ENCODE results near the gene CARD10. TPM values are rescaled to one million over a fixed set of nuclear protein-coding genes. Genes with fewer than 3 reads are reported as not detected.
"Not testable (repeated sequence)": the region's sequence is repeated elsewhere in the genome, so short reads cannot be mapped to it uniquely, and the experiment has no call there.

Gene CARD10
- total RNA-seq, 2 experiments from 2014 or later, result 0.29 TPM; not detected in 1

- CTCF ChIA-PET, result interaction anchor here (0.7 to 2.7 kb wide), 6 partner anchors 12 to 1604 kb away, joined by 3 to 7 read pairs (median 4); partner anchors contain the start of gene GGA1
- POLR2A ChIA-PET, result interaction anchor here (0.5 to 1.0 kb wide), 3 partner anchors 27 to 465 kb away, joined by 3 read pairs; partner anchors contain the start of genes GGA1, MPST and TST
These were observed 34.5 kb downstream of the CARD10 start for GRCh38 chr22:37484480-37485394.

DNA sequence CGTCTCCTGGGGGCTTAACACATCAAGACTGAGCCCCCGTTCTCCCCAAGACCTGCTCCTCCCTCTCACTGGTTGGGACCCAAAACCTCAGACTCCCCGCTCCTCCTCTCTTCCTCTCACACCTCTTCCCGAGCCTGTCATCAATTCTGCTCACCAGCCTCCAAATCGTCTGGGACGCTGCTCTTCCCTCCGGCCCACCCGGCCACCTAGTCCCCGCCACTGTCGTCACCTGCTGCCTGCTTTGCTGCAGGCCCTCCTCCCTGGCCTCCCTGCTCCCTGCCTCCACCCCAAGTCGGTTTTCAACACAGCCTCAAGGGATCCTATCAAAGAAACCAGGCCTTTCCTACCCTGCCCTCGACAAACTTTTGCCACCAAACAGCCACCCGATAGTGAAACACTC, 36.2 kb downstream of the CARD10 start:
- CTCF ChIA-PET, result interaction anchor here (0.8 kb wide), 1 partner anchor 11 kb away, joined by 5 read pairs; no protein-coding TSS in a partner anchor
- POLR2A ChIA-PET, result no interaction called here

GRCh38 chr22:37482244-37482643, 37.0 kb downstream of the CARD10 start:
- ChIA-PET CTCF (interaction anchor here (0.8 kb wide), 1 partner anchor 10 kb away, joined by 5 read pairs; no protein-coding TSS in a partner anchor), POLR2A (no interaction called here)

DNA sequence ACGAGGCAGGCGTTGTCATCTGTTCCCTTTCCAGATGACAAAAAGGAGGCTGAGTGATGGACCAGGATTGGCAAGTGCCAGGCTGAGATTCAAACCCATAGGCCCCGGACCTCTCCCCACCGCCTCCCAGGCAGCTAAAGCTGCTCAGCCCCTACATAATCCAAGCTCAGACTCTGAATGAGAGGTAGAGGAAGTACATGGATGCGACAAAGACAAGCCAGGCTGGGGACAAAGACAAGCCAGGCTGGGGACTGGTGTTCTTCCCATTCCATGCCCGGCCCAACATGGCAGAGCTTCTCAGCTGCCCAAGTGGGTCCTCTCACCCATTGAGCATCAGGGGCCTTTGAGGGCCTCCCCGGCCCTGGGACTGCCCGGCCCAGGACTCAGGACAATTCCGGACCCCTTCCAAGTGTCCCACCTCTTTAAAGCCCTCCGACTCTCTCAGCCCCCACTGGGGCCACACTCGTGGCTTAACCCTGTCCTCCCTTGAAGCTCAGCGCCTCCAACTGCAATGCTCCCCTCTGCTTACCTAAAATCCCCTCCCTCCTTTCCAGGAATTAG, 37.8 kb downstream of the CARD10 start:
- ChIA-PET CTCF (interaction anchor here (1.0 to 1.4 kb wide), 2 partner anchors 9 to 165 kb away, joined by 3 to 4 read pairs; no protein-coding TSS in a partner anchor), POLR2A (no interaction called here)

DNA sequence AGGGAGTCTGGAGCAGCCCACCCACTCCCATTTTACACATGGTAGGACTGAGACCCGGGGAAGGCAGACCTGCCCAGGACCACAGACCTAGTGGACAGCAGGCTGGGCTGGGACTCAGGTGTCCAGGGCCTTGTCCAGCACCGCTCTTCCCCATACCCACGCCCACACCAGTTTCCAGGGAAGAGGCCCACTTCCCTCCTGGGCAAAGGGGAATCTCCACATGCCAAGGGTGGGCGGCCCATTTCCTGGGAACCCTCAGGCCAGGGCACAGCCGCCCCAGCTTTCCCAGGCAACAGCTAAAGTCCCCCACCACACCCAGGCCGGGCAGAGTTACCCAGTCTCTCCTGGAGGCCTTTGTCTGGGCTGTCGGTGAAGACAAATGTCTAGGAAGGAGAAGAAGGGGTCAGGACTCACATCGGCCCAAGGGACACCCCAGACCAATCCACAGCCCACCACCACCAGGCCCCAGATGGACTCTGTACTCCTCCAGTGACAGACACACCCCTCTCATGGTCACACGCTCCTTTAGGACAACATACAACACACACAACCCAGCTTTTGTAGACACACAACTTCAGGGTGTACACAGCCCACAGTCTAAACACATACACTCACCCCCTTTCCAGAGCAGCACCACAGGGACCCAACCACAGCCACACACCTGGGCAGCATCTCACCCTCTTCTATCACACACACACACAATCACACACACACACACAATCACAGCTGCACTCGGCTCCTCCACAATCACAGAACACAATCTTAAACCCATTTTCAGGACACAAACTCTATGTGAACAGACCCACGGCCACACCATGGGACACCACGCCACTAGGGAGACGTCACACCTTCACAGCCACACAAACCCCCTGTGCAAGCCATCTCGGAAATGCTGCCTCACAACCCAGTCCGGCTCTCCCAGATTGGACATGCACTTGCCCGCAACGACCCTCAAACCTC, 38.5 kb downstream of the CARD10 start:
- ChIA-PET POLR2A (no interaction called here), CTCF (interaction anchor here (1.0 to 1.4 kb wide), 2 partner anchors 8 to 164 kb away, joined by 3 to 4 read pairs; no protein-coding TSS in a partner anchor)

GRCh38 chr22:37479196-37479595, 40.0 kb downstream of the CARD10 start:
- POLR2A ChIA-PET, result no interaction called here
- CTCF ChIA-PET, result interaction anchor here (0.6 kb wide), 1 partner anchor 12 kb away, joined by 4 read pairs; no protein-coding TSS in a partner anchor

GRCh38 chr22:37476389-37477329, 42.6 kb downstream of the CARD10 start:
- ChIA-PET POLR2A (no interaction called here), CTCF (no interaction called here)

DNA sequence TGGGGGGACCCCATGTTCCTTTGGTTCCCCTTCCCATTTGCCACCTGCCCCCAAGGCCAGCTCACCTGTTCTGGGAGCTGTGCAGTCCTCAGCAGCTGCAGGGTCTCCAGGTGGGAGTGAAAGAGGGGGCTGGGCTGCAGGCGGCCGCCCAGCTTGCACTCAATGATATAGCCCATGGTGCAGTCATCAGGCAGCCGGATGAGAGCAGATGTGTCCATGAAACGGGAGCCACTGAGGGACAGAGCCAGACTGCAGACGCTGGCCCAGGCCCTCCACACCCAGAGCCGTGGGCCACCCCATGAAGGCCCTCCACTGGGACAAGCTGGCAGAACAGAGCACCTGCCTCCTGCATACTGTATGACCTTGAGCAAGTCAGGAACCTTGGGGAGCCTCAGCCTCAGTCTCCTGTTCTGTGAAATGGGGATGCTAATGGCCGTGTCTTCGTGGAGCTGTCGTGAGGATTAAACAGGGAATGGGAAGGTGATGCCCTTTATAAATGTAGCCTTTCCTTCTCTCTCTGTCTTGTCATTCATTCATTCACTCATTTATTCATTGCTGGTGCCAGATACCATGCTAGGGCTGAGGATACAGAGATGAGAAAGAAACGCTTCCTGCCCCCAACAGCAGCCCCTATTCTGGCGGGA, 44.6 kb downstream of the CARD10 start:
- CTCF ChIA-PET, result interaction anchor here (0.5 to 2.1 kb wide), 2 partner anchors 23 to 158 kb away, joined by 3 to 5 read pairs; no protein-coding TSS in a partner anchor
- POLR2A ChIA-PET, result no interaction called here

- CTCF ChIA-PET, result interaction anchor here (0.9 to 2.1 kb wide), 7 partner anchors 8 to 157 kb away, joined by 3 to 8 read pairs (median 5); partner anchors contain the start of gene MFNG
- POLR2A ChIA-PET, result no interaction called here
These were observed 45.7 kb downstream of the CARD10 start for GRCh38 chr22:37473437-37473946.

DNA sequence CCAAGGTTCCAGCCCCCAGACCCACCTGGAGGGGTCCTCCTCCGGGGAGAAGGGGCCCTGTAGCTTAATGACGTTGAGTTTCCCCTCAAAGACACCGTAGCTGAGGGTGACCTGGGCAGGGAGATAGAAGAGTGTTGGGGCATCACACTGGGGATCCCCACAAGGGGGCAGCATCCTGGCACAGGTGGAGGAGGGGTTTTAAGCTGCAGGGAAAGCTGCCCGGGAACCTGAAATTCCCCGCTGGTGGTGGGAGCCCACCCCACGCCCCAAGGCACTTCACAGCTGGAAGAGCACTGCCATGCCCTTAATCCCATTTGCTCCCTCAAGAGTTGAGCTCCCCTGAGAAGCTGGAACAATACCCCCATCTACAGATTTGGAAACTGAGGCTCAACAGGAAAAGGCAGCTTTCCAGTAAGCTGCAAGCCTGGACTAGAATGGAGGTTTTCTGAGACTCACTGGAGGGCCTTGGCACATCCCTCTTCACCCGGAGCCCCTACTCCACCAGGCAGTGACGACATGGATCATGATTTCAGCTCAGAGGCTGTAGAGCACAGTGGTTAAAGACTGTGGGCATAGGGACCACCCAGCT, 46.7 kb downstream of the CARD10 start:
- ChIA-PET POLR2A (interaction anchor here (0.6 kb wide), 1 partner anchor 17 kb away, joined by 3 read pairs; no protein-coding TSS in a partner anchor), CTCF (interaction anchor here (0.5 to 1.8 kb wide), 13 partner anchors 9 to 629 kb away, joined by 3 to 8 read pairs (median 4); partner anchors contain the start of gene MFNG)

DNA sequence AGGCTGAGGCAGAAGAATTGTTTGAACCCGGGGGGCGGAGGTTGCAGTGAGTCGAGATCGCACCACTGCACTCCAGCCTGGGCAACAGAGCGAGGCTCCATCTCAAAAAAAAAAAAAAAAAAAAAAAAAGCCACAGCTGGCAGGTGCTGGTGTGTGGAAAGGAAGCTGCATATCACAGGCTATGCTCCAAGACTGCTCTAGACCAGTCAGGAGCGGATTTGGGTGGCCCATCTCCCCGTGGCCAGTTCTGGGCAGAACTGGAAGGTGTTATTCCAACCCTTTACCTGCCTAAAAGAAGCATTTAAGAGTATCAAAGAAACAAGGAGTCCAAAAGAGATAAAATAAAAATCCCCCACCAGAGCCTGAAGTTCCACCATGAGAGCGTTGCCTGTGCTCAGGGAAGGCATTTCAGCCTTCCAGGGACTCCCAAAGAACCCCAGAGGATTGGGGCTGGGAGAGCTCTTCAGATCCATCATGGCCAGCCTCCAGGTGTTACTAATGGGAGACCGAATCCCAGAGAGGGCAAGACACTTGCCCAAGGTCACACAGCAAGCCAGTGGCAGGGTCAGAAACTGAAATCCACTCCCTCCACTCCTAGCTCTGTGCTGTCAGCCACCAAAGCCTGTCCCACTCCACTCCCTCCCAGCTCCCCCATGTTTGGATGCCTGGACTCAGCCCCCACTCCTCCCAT, 47.3 kb downstream of the CARD10 start:
- POLR2A ChIA-PET, result interaction anchor here (0.6 kb wide), 1 partner anchor 18 kb away, joined by 3 read pairs; no protein-coding TSS in a partner anchor
- CTCF ChIA-PET, result interaction anchor here (0.6 to 1.8 kb wide), 10 partner anchors 9 to 629 kb away, joined by 3 to 8 read pairs (median 4); no protein-coding TSS in a partner anchor

- CTCF ChIA-PET, result interaction anchor here (0.6 kb wide), 1 partner anchor 95 kb away, joined by 3 read pairs; no protein-coding TSS in a partner anchor
- POLR2A ChIA-PET, result no interaction called here
These were observed 49.1 kb downstream of the CARD10 start for GRCh38 chr22:37470087-37470445.

DNA sequence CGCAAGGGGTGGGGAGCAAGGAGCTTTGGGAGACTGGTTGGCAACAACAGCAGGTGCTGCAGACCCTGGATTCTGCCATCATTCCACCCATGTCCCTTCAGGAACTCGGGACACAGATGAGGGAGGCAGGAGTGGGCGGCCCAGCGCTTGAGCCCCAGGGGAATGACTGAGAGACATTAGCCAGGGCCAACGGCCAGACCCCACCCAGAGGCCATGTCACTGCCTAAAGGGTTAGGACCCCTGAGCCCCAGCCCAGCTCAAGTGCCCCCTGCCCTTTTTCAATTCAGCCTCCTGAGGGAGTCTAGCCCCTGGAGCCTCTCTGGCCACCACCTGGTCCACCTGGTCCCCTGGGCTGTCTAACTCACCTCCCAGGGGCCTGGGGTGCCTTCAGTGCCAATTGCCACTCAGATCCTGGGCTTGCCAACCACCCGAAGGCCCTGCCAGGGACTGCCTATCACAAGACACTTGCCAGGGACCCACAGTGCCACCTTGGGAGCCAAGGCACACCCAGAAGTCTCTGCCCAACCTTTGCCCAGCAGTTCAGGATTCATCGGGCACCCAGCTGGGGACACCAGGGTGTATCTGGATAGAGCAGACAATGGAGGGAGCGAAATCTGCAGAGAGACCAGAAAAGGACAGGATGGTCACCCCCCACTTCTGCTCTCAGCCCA, 49.7 kb downstream of the CARD10 start:
- POLR2A ChIA-PET, result no interaction called here
- CTCF ChIA-PET, result interaction anchor here (0.6 kb wide), 1 partner anchor 95 kb away, joined by 3 read pairs; no protein-coding TSS in a partner anchor

DNA sequence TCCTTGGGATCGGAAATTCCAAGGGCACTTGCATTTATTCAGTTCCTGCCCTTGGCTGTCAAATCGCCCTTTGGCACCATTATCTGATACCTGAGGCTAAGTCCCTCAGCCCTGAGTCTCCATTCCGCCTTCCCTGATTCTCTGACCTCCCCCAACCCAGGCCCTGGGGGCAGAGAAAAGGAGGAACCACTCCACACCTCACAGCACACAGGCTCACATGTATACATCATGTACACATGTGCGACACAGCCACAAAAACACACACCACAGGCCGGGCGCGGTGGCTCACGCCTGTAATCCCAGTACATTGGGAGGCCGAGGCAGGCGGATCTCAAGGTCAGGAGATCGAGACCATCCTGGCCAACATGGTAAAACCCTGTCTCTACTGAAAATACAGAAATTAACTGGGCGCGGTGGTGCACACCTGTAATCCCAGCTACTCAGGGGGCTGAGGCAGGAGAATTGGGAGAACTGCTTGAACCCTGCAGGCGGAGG, 51.0 kb downstream of the CARD10 start:
- CTCF ChIA-PET, result not testable (repeated sequence)

DNA sequence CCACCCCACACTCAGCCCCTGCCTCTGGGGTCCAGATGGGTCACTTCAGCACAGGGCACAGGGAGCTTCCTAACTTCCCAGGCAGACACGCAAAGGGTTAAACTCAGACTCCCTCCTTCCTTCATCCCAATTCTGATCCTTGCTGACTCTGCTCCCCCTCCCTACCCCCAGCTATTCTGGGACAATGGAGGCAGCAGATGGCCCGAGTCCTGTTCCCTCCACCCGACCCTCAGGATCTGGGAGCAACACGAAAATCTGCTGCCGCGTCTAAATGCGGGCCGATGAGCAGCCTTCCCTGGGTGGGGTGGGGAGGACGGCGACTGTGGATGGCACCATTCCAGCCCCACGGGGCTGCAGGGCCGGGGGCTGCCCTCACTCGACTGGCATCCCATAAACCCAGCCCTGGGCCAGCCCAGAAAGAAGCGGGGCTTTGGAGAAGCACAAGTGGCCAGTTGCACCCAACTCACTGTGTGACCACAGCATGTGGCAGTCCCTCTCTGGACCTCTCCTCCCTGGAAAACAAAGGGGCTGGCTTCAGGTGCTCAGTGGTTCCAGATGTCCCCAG, 51.7 kb downstream of the CARD10 start:
- POLR2A ChIA-PET, result no interaction called here
- CTCF ChIA-PET, result interaction anchor here (1.1 kb wide), 1 partner anchor 11 kb away, joined by 4 read pairs; no protein-coding TSS in a partner anchor

More for the DNA sequence above, 51.0 kb downstream of the CARD10 start:
- POLR2A ChIA-PET, result not testable (repeated sequence)
